B cell (primary cell): ENCODE measurements around the gene RBM20. TPM values are rescaled to one million over a fixed set of nuclear protein-coding genes. Genes with fewer than 3 reads are reported as not detected.
A peak's percentile ranks its signal among the peaks of the same experiment; 100 is the strongest.

Experiments
- ATAC-seq: fragments of 200-7000 bp; cut with Tn5 transposase; one replicate; pipeline ENCODE4 v1.10.0; 2021; ENCODE audit warnings: low read depth, mild to moderate bottlenecking, moderate number of reproducible peaks, moderate library complexity
- CTCF ChIA-PET: fragments of 350-600 bp; sonication (Branson Sonifier 250); formaldehyde crosslinking; loops from one replicate; lab custom pipeline; 2021; ENCODE audit warnings: antibody characterized with exemption, inconsistent platforms; lab: Charles Lee
- POLR2A ChIA-PET: fragments of 350-600 bp; sonication (Branson Sonifier 250); formaldehyde crosslinking; loops from one replicate; lab custom pipeline; 2021; ENCODE audit warnings: antibody characterized with exemption; lab: Charles Lee
- DNase-seq: peaks from one replicate; pipeline ENCODE4 v3.0.0; 2013
- H2AFZ ChIP-seq: 2 replicates; pipeline ENCODE4 v1.6.1; 2012; ENCODE audit warnings: mild to moderate bottlenecking, low read depth, low read length; ENCODE audit not compliant: insufficient read depth, poor library complexity, severe bottlenecking
- H3K27ac ChIP-seq, 2 donors: 1 replicate in 1 of 2; 2 replicates in 1 of 2; pipeline ENCODE4 v1.5.1; 2012 to 2013; ENCODE audit warnings: low read length in 2 of 2, mild to moderate bottlenecking in 2 of 2, moderate library complexity in 1 of 2
- H3K27me3 ChIP-seq, 4 experiments: fragments of 200-600 bp in 1 of 4; sonication (generic) in 1 of 4; replicated peaks in 1 of 4; 1 replicate in 2 of 4; 2 replicates in 2 of 4; pipeline versions ENCODE4 v1.6.1 to v1.7.0; 2013 to 2016; ENCODE audit warnings: low read length in 3 of 4, mild to moderate bottlenecking in 2 of 4, mixed read lengths in 1 of 4, moderate library complexity in 1 of 4; ENCODE audit not compliant: insufficient read depth in 4 of 4, control insufficient read depth in 3 of 4; ENCODE audit errors: control extremely low read depth in 1 of 4
- H3K36me3 ChIP-seq, 2 experiments: replicated peaks in 1 of 2; 1 replicate in 1 of 2; 2 replicates in 1 of 2; pipeline versions ENCODE4 v1.6.1 to v1.7.1; 2013; ENCODE audit warnings: low read length in 1 of 2; ENCODE audit not compliant: insufficient read depth in 2 of 2, control insufficient read depth in 1 of 2; ENCODE audit errors: control extremely low read depth in 1 of 2, extremely low read depth in 1 of 2
- H3K4me1 ChIP-seq, 2 donors: fragments of 200-600 bp in 1 of 2; sonication (generic) in 1 of 2; 1 replicate in 1 of 2; 2 replicates in 1 of 2; pipeline versions ENCODE4 v1.5.1 to v1.6.1; 2013 to 2017; ENCODE audit warnings: low read length in 2 of 2; ENCODE audit not compliant: control insufficient read depth in 2 of 2, insufficient read depth in 2 of 2
- H3K4me2 ChIP-seq: replicated peaks from 2 replicates; pipeline ENCODE3; 2012; ENCODE audit warnings: mild to moderate bottlenecking, low read depth, low read length; ENCODE audit not compliant: poor library complexity, severe bottlenecking
- H3K4me3 ChIP-seq, 5 experiments: fragments of 200-600 bp in 1 of 5; sonication (generic) in 1 of 5; 1 replicate in 3 of 5; 2 replicates in 2 of 5; pipeline versions ENCODE4 v1.5.1 to v1.7.0; 2011 to 2016; ENCODE audit warnings: low read length in 4 of 5, mild to moderate bottlenecking in 4 of 5, low read depth in 2 of 5, control low read depth in 1 of 5, moderate library complexity in 1 of 5; ENCODE audit not compliant: insufficient read depth in 1 of 5; ENCODE audit errors: control extremely low read depth in 1 of 5, extremely low read depth in 1 of 5
- H3K79me2 ChIP-seq: fragments of 200-600 bp; sonication (generic); one replicate; pipeline ENCODE4 v1.6.0; 2016; ENCODE audit warnings: low read length; ENCODE audit not compliant: control insufficient read depth, insufficient read depth
- H3K9ac ChIP-seq: fragments of 200-600 bp; sonication (generic); 2 replicates; pipeline ENCODE4 v1.6.1; 2017; ENCODE audit warnings: mild to moderate bottlenecking, low read length, moderate library complexity
- H3K9me3 ChIP-seq, 3 donors: one replicate each; pipeline versions ENCODE4 v1.6.1 to v1.7.1; 2013; ENCODE audit warnings: low read length in 2 of 3; ENCODE audit not compliant: control insufficient read depth in 2 of 3, insufficient read depth in 1 of 3; ENCODE audit errors: control extremely low read depth in 1 of 3
- H4K20me1 ChIP-seq: 2 replicates; pipeline ENCODE4 v1.6.0; 2012; ENCODE audit warnings: mild to moderate bottlenecking, low read length; ENCODE audit not compliant: insufficient read depth, control insufficient read depth, poor library complexity, severe bottlenecking
- H3K27ac Mint-ChIP-seq: one replicate; pipeline ENCODE4 v1.8.0; 2021; ENCODE audit warnings: mixed read lengths
- H3K27me3 Mint-ChIP-seq: one replicate; pipeline ENCODE4 v1.8.0; 2021; ENCODE audit warnings: mixed read lengths
- H3K4me1 Mint-ChIP-seq: one replicate; pipeline ENCODE4 v1.8.0; 2021; ENCODE audit warnings: mixed read lengths
- H3K4me3 Mint-ChIP-seq: one replicate; pipeline ENCODE4 v1.8.0; 2021; ENCODE audit warnings: mixed read lengths
- H3K9me3 Mint-ChIP-seq: one replicate; pipeline ENCODE4 v1.8.0; 2022; ENCODE audit warnings: mixed read lengths; ENCODE audit not compliant: insufficient read depth
- EZH2 ChIP-seq: IDR thresholded peaks from 2 replicates; pipeline ENCODE4 v1.6.1; 2012; ENCODE audit warnings: borderline replicate concordance, low read depth, mild to moderate bottlenecking, moderate library complexity, low read length; ENCODE audit not compliant: insufficient read depth, poor library complexity, severe bottlenecking
- WGBS: methylation state at CpG from one replicate; pipeline ENCODE4 v1.1.5; 2013; ENCODE audit warnings: missing lambda C conversion rate; ENCODE audit not compliant: insufficient coverage; 5-methylcytosine and 5-hydroxymethylcytosine counted together
- intact Hi-C: fragments of 100-400 bp; cut with micrococcal nuclease; formaldehyde crosslinking; loops from one replicate; pipeline ENCODE4 v1.10.0; 2022
- polyA plus RNA-seq: library from polyadenylated mRNA; depleted of rRNA; stranded (reverse); fragments of >200 nt; gene quantifications from 2 replicates; pipeline ENCODE4 v1.2.3, GENCODE V29; 2012
- total RNA-seq, 2 donors: library from RNA; stranded (reverse); fragments of 120-200 nt in 1 of 2; gene quantifications; 1 replicate in 1 of 2; 2 replicates in 1 of 2; pipeline versions ENCODE4 v1.2.3 to v1.2.4, GENCODE V29; 2013 to 2022
- TF ChIP-seq, protein P1 (sequence below): fragments of 200-600 bp; IDR thresholded peaks from one replicate; pipeline ENCODE4 v1.8.0; 2022; ENCODE audit warnings: antibody characterized with exemption, mild to moderate bottlenecking

Gene RBM20
- total and polyA plus RNA-seq, 2 donors (not counting 1 experiment from before 2014, with no cell fraction given) = not detected

DNA sequence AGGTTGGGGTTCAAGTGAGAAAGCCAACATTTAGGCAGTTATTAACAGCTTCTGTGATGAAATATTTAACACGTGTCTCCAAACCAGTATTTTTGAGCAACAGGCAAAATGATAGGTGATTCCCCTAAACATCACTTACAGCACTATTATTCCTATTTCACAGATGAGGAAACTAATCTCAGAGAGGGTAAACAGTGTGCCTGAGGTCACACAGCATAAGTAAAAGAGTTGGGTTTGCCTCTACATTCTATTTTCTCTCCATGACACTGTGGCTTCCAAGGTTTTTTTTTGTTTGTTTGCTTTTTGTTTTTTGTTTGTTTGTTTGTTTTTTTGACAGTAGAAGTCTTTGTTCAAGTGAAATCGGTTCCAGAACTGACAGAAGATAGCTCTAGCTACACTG, 184.4 kb downstream of the RBM20 start:
- Histone ChIP-seq H4K20me1 (no peaks in the 10 kb centered on the region), H3K79me2 (no peaks in the 10 kb centered on the region), H2AFZ (no peak overlapping the region), H3K27ac (no peak overlapping the region), H3K9me3 (no peaks in the 10 kb centered on the region), H3K4me2 (no peak overlapping the region), H3K4me3 (no peak overlapping the region), H3K36me3 (no peaks in the 10 kb centered on the region), H3K9ac (no peak overlapping the region), H3K27me3 (no peaks in the 10 kb centered on the region), H3K4me1 (peaks cover 21 to 28% of the 10 kb centered on the region in 2 donors)
- ATAC-seq (no peak), DNase-seq (no peak)
- intact Hi-C loops = no loop called here
- CTCF ChIA-PET = interaction anchor here (0.8 to 2.1 kb wide), 4 partner anchors 25 to 82 kb away, joined by 3 to 7 read pairs (median 4); no protein-coding TSS in a partner anchor
- 100% methylated on average over 1 of the region's 2 CpGs for WGBS
- no peaks in the 10 kb centered on the region for H3K9me3 Mint-ChIP-seq
- H3K27ac Mint-ChIP-seq = no peak overlapping the region
- POLR2A ChIA-PET = interaction anchor here (1.5 kb wide), 1 partner anchor 39 kb away, joined by 3 read pairs; no protein-coding TSS in a partner anchor
- peaks cover 28% of the 10 kb centered on the region for H3K4me1 Mint-ChIP-seq
- H3K4me3 Mint-ChIP-seq = no peak overlapping the region
- TF ChIP-seq, protein P1, sequence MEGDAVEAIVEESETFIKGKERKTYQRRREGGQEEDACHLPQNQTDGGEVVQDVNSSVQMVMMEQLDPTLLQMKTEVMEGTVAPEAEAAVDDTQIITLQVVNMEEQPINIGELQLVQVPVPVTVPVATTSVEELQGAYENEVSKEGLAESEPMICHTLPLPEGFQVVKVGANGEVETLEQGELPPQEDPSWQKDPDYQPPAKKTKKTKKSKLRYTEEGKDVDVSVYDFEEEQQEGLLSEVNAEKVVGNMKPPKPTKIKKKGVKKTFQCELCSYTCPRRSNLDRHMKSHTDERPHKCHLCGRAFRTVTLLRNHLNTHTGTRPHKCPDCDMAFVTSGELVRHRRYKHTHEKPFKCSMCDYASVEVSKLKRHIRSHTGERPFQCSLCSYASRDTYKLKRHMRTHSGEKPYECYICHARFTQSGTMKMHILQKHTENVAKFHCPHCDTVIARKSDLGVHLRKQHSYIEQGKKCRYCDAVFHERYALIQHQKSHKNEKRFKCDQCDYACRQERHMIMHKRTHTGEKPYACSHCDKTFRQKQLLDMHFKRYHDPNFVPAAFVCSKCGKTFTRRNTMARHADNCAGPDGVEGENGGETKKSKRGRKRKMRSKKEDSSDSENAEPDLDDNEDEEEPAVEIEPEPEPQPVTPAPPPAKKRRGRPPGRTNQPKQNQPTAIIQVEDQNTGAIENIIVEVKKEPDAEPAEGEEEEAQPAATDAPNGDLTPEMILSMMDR = no peak
- TF ChIP-seq EZH2 = no peak
- H3K27me3 Mint-ChIP-seq = no peaks in the 10 kb centered on the region

DNA sequence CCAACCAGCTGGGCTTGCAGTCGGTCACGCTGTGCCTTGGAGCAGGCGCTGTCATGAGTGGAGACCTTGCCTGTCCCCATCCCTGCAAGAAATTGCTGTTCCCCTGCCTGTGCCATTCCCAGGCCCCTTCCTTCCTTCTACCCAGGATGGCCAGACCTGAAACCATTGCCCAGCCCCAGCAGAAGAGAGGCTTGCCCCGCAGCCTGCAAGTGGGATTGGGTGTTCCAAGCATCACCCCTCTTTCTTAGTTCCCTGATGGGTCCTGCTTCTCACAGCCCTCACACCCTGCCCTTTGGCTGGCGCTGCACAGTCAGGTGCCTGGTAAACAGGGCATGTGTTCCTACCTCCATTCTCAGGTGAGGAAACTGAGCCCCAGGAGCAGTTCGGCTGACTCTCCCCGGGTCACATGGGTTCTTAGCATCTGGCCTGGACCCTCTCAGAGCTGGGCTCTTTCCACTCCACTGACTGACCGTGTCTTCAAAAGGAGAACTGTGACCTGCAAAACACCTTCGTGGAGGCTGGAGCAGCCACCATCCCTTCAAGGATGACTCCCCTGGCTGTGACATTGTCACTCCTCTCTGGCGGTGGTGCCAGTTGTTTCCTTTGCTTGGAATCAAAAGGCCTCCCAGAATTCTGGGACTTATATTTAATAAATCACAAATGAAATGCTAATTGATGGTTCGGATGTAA, 185.7 kb downstream of the RBM20 start:
- Histone ChIP-seq H3K4me1 (peaks cover 16 to 27% of the 10 kb centered on the region in 2 donors), H3K4me2 (peak overlapping the region; percentile 16), H3K4me3 (peak overlapping the region in 1 of 5 experiments; percentile 9), H2AFZ (no peak overlapping the region), H4K20me1 (no peaks in the 10 kb centered on the region), H3K79me2 (no peaks in the 10 kb centered on the region), H3K36me3 (no peaks in the 10 kb centered on the region), H3K9ac (no peak overlapping the region), H3K27ac (no peak overlapping the region), H3K9me3 (no peaks in the 10 kb centered on the region), H3K27me3 (no peaks in the 10 kb centered on the region)
- DNase-seq (peak; percentile 49), ATAC-seq (peak; percentile 56)
- peak overlapping the region; percentile 15 for H3K27ac Mint-ChIP-seq
- no peaks in the 10 kb centered on the region for H3K9me3 Mint-ChIP-seq
- H3K4me3 Mint-ChIP-seq = no peak overlapping the region
- no peaks in the 10 kb centered on the region for H3K27me3 Mint-ChIP-seq
- H3K4me1 Mint-ChIP-seq = peaks cover 23% of the 10 kb centered on the region
- ChIA-PET POLR2A (interaction anchor here (0.6 kb wide), 1 partner anchor 62 kb away, joined by 4 read pairs; no protein-coding TSS in a partner anchor), CTCF (interaction anchor here (1.9 kb wide), 1 partner anchor 25 kb away, joined by 4 read pairs; no protein-coding TSS in a partner anchor)
- 58% methylated on average over 8 of the region's 11 CpGs for WGBS
- TF ChIP-seq, protein P1 = no peak
- no peak for TF ChIP-seq EZH2
- intact Hi-C loops = no loop called here
